Activated CD4-positive, alpha-beta T cell treated with anti-CD3 and anti-CD28 coated beads, Interleukin-2, amount 50 U/mL, for 16 hours (primary cell): ENCODE measurements around the gene ZCCHC3.
A peak's percentile ranks its signal among the peaks of the same experiment; 100 is the strongest.

Experiments used
- DNase-seq: peaks from one replicate; pipeline ENCODE4 v3.0.0-alpha.2; 2020

The ZCCHC3 gene

GRCh38 chr20:286508-286907 lies 10.9 kb upstream of the ZCCHC3 start:
- no peak for DNase-seq

- DNase-seq: no peak
Measured at GRCh38 chr20:288956-289692, 8.2 kb upstream of the ZCCHC3 start.

- DNase-seq: no peak
Measured at GRCh38 chr20:289693-290083, 7.7 kb upstream of the ZCCHC3 start.

GRCh38 chr20:290084-290831 lies 7.1 kb upstream of the ZCCHC3 start, which contains the start of gene C20orf96:
C20orf96 (minus strand) TSS chr20:290750; CDS start chr20:290610, 140 bp downstream.
- DNase-seq: peak; percentile 89

- DNase-seq: no peak
Measured at GRCh38 chr20:294602-295001, 2.8 kb upstream of the ZCCHC3 start.

- no peak for DNase-seq
Measured at GRCh38 chr20:295804-296203, 1.6 kb upstream of the ZCCHC3 start.

GRCh38 chr20:297925-298775 lies 780 bp downstream of the ZCCHC3 start:
- peak; percentile 61 for DNase-seq

- no peak for DNase-seq
Measured at GRCh38 chr20:298776-299391, 1.5 kb downstream of the ZCCHC3 start.

GRCh38 chr20:300345-300990 lies 3.1 kb downstream of the ZCCHC3 start:
- DNase-seq: no peak

GRCh38 chr20:301886-302848 lies 4.8 kb downstream of the ZCCHC3 start:
- no peak for DNase-seq

- no peak for DNase-seq
Measured at GRCh38 chr20:305745-306144, 8.4 kb downstream of the ZCCHC3 start.

GRCh38 chr20:308427-309038 lies 11.2 kb downstream of the ZCCHC3 start:
- no peak for DNase-seq

GRCh38 chr20:309306-309840 lies 12.0 kb downstream of the ZCCHC3 start:
- no peak for DNase-seq

GRCh38 chr20:309841-310644 lies 12.7 kb downstream of the ZCCHC3 start:
- DNase-seq: peak; percentile 88

- no peak for DNase-seq
Measured at GRCh38 chr20:310645-311044, 13.3 kb downstream of the ZCCHC3 start.

GRCh38 chr20:311609-312008 lies 14.2 kb downstream of the ZCCHC3 start:
- DNase-seq: no peak

- DNase-seq: no peak
Measured at GRCh38 chr20:312067-312466, 14.7 kb downstream of the ZCCHC3 start.

GRCh38 chr20:312866-313265 lies 15.5 kb downstream of the ZCCHC3 start:
- no peak for DNase-seq

- DNase-seq: no peak
Measured at GRCh38 chr20:313402-313801, 16.0 kb downstream of the ZCCHC3 start.

GRCh38 chr20:313948-314347 lies 16.6 kb downstream of the ZCCHC3 start:
- DNase-seq: no peak
